ENCODE data around the gene CLCNKA.
"Not testable (repeated sequence)": the region's sequence is repeated elsewhere in the genome, so short reads cannot be mapped to it uniquely, and the experiment has no call there.

CLCNKA gene

GRCh38 chr1:16021681-16022080 is at the start of gene CLCNKA:
TSS of gene CLCNKA (plus strand) at chr1:16022036. CDS start at chr1:16022620, 584 bp downstream.
- no peak for DNase-seq (ENCODE audit: low spot score)

- DNase-seq (ENCODE audit: low spot score) = no peak
Observed at GRCh38 chr1:15972409-15972808, 49.4 kb upstream of the CLCNKA start.

DNA sequence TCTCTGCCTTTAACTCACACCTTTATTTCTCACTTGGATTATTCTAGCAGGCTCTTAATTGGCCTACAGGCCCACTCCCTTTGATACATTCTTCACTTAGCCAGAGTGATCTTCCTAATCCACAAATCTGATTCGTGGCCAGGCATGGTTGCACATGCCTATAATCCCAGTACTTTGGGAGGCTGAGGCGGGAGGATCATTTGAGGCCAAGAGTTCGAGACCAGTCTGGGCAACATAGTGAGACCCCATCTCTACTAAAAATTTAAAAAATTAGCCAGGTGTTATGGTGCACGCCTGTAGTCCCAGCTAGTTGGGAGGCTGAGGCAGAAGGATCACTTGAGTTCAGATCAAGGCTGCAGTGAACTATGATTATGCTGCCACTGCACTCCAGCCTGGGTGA is 48.1 kb upstream of the CLCNKA start:
- DNase-seq (ENCODE audit: low spot score) = no peak

DNA sequence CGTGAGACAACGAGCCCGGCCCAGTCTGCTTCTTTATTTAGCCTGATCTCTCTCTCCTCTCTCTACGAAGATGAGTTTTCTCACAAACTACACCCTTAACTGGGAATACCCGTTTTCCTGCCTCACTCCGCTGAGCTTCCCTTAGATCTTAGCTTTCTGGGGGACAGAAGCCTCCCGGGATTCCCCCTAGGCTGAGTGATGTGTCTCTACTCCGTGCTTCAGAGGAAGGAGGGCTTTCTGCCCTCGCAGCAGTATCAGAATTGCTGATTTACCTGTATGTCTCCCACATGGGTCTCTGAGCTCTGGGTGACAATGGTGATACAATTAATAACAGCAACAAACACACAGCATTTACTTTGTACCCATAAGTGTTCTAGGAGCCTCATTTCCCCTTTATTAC is 47.0 kb upstream of the CLCNKA start:
- DNase-seq (ENCODE audit: low spot score) = no peak

DNA sequence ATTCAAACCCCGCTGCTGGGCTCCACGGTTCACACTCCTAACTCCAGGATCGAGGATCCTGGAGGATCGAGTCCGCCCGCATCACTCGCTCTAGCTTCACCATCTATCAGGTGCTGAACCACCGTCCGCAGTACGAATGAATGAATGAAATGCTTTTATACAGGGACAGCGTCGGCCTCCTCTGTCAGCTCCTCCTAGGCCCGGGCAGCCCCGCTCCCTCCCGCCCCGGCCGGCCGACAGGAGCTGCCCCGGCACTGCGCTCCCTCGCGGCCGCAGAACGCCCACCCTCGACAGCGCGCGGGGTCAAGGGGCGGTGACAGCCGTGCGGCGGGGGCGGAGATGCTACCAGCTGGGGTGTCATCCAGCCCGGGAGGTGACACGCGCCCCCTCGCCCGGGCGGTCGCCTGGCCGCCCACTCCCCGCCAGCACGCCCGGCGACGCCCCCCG is 46.5 kb upstream of the CLCNKA start:
- DNase-seq (ENCODE audit: low spot score) = peak; percentile 8

GRCh38 chr1:15975805-15976680 is 45.8 kb upstream of the CLCNKA start, which contains the start of gene ZBTB17:
TSS of gene ZBTB17 (minus strand) at chr1:15976101. CDS start at chr1:15948495, 27,606 bp downstream.
- DNase-seq (ENCODE audit: low spot score) = peak; percentile 98

DNA sequence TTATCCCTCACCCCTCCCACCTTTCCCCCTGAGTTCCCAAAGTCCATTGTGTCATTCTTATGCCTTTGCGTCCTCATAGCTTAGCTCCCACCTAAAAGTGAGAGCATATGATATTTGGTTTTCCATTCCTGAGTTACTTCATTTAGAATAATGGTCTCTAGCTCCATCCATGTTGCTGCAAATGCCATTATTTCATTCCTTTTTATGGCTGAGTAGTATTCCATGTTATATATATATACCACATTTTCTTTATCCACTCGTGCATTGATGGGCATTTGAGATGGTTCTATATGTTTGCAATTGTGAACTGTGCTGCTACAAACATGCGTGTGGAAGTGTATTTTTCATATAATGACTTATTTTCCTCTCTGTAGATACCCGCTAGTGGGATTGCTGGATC is 43.9 kb upstream of the CLCNKA start:
- DNase-seq (ENCODE audit: low spot score) = not testable (repeated sequence)

- DNase-seq (ENCODE audit: low spot score) = no peak
Observed at GRCh38 chr1:15981679-15982078, 40.2 kb upstream of the CLCNKA start.

DNA sequence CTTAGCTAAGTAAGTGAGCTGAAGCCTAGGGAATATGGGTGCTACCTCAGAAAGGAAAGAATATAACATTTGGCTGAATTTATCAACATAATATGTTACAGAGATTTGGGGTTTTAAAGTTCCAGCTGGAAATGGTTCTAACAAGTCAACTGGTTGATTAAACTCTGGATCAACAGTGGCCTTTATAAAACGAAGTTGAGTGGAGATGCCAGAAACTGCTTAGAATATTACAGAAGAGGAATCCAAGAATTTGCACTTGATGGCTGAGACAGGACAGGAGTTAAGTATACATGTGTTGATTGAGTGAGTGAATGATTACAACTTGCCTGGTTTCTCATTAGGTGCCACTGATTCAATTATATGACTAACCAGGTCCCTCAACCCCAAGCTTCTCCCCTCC is 38.6 kb upstream of the CLCNKA start:
- no peak for DNase-seq (ENCODE audit: low spot score)

DNA sequence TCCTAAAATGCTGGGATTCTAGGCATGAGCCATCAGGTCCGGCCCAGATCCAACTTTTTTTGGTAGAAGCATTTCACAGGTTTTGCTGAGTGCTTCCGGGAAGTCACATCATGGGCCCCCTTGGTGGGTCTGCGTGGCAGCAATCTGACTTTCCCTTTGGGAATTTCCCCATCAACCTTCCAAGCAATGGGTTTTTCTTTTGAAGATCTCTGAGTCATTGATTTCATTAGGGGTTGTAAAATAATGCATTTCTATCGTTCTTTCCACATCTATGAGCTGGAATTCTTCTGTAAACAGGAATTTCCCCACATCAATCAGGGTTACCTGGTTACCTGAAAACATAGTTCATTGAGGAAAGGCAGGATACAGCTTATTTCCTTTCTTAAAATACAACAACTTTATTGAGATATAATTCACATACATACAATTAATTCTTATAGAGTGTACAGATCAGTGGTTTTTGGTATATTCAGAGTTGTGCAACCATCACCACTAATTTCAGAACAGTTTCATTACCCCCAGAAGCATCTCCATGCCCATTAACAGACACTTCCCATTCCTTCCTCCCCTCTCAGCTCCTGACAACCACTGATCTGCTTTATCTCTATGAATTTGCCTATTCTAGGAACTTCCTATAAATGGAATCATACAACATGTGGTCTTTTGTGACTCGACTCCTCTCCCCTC is 36.1 kb upstream of the CLCNKA start:
- peak; percentile 83 for DNase-seq (ENCODE audit: low spot score)

GRCh38 chr1:15988856-15989736 is 32.7 kb upstream of the CLCNKA start:
- DNase-seq (ENCODE audit: low spot score) = no peak

GRCh38 chr1:15989776-15990175 is 32.1 kb upstream of the CLCNKA start:
- no peak for DNase-seq (ENCODE audit: low spot score)

DNA sequence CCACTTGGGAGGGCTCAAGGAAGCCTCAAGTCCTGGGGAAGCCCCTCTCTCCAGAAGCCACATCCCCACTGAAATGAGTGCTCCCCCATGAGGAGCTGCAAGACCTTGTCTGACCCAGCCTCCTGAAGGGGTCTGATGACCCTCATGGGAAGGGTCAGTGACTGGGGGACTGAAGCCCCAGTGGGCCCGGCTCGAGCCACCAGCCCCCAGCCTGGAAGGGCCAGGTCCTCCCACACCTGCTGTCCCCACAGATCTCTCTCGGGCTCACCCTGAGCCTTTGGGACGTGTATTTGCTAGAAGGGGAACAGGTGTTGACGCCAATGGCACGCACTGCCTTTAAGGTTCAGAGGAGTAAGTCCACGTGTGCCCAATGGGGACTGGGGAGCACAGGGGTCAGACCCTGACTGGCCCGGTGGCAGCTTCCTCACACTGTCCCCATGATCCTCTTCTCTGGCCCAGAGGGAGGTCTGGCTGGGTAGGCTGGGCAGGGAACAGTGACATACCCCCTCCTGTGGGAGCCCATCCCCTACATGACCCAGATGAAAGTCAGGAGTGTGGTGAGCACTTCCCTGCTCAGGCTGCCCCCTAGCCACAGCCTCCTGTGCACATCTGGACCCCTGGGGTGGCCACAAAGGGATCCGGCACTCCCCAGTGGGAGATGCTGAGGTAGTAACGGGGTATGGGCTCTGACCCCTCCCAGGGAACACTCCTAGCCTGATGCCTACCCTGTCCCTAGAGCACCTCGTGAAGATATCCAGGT is 30.2 kb upstream of the CLCNKA start:
- no peak for DNase-seq (ENCODE audit: low spot score)

- no peak for DNase-seq (ENCODE audit: low spot score)
Observed at GRCh38 chr1:15992187-15992553, 29.7 kb upstream of the CLCNKA start.

GRCh38 chr1:15992582-15993500 is 29.0 kb upstream of the CLCNKA start:
- no peak for DNase-seq (ENCODE audit: low spot score)

DNA sequence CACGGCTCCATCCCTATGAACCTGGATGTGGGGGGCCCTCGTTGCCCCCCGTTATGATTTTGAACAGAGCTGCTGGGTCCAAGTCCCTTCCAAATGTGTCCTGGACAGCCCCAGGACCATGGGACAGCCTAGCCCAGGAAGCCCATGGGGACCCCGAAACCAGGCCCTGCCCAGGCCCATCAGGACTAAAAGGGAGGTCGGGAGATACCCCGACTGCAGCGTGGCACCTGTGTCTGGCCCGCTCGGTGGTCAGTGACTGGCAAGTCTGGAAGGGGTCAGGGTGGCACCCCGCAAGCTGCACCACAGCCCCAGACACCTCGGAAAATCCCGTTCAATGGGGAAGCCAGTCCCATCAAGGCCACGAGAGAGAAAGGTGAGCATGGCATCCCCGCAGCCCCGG is 28.2 kb upstream of the CLCNKA start:
- DNase-seq (ENCODE audit: low spot score) = no peak

DNA sequence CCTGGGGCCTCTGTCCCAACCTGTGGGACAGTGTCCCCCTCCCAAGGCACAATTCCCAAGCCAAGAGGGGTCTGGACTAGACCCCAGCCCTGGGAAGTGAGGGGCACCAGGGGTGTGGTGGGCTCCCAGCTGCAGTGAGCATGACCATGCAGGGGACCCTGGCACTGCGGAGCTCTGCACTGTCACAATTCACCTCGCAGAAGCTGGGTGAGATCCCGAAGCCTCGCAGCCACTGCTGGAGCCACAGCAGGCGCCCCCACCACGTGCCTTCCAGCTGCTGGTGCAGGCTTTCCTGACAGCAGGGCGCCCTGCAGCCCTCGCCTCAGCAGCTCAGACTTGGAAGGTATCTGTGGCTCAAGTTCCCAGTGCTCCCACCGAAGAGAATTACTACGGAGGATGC is 27.8 kb upstream of the CLCNKA start:
- no peak for DNase-seq (ENCODE audit: low spot score)

- DNase-seq (ENCODE audit: low spot score) = no peak
Observed at GRCh38 chr1:15994590-15995351, 27.1 kb upstream of the CLCNKA start.

DNA sequence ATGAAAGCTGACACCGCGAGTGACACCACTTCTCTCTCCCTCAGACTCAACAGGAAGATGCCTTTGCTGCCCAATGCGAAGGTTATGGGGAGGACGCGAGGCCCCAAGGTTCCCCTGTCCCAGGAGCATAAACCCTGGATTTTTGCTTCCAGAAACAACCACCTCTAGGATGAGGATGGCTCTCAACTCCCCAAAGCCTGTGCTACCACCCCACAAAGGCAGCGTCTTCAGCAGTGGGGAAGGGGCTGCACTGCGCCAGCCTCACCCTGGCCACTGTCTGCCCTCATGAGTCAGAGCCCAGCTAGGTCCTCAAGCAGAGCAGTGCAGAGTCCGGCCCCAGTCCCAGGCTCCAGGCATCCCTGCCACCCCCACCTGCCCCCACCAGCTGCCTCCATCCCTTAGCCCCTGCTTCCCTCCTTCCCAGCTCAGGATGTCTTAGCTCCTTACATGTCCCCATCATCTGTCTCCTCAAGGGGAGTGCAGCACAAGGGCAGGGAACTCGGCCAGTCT is 24.7 kb upstream of the CLCNKA start:
- no peak for DNase-seq (ENCODE audit: low spot score)

All from LoVo (cell line).